HG02759 (cell line): ENCODE measurements around the gene CSNK2A2.

Source experiments
- ATAC-seq: cut with Tn5 transposase; IDR thresholded peaks from one replicate; pipeline ENCODE4 v1.9.1; 2021; ENCODE audit warnings: mild to moderate bottlenecking, moderate library complexity; ENCODE audit not compliant: unreplicated experiment

CSNK2A2 gene

DNA sequence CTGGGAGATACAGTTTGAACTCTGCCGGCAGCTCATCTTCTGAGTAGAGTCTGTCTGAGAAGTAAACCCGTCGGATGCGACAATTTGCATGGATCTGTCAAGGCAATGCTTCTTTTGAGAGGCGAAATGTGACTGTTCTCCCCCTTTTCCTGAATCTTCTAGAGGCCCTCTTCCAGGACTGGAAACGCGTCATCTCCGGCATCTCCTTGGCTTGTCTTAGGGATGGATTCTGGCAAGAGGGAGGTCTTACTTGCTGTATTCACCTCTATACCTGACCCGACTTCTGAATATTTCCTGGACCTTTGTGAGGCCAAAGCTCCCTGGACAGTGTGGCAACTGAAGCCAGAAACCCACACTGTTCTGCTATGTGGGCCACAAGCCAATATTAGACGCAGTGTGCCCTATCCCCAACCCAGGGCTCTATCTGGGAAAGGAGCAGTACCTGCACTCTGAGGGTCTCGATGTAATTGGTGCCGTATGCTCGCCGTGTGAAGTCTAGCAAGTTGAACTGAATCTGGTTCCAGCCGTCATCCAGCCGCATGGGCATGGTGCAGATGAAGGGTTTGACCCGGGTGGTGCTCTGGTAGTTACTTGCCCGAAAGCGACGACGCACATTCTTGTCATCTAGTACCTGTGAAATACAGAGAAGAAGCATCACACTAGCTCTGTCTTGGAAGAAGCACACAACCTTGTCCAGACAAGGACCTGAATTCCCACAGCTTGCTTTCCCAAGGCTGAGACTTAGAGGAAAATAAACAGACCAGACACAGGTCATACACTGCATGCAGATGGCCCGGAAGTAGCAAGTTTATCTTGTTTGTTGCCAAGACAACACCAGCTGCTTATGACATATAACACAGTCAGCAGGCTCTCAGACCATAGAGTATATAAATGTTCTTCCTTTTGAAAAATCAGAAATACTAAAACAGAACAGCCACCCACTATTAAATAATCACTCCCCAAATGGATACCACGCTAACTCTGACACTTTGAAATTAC lies 82.8 kb downstream of the CSNK2A2 start:
- ATAC-seq = no peak

- no peak for ATAC-seq
These were observed 86.6 kb downstream of the CSNK2A2 start for GRCh38 chr16:58111302-58111627.

DNA sequence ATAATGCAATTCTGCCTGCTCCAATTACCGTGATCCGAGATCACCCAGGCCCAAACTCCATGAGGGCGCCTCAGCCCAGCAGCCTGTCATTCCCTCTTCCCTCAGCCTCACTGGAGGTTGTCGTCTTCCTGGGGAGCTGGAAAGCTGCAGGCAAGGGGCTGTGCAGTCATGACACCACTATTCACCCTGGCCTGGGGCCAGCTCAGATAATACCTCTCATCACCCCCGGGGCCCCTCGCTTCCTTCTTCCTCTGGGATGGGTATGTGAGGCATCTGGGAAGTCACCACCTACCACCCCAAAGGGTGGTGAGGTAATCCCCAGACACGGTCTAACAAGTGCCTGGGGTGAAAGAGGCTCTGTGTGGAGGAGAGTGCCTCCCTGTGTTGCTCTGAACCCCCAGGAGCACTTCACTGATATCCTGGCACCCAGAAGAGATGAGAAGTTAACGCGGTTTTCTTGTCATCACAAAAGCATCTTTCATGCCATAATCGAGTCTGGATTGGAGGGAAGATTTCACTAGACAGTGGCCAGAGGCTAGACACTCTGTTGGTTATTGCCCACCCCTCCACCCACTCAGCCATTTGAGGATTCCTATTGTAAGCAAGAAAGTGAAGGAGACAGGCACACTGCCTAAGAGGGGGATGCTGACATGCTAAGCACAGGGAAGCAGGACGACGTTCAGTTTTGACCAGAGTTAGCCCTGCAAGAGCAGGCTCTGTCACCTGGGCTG lies 87.2 kb downstream of the CSNK2A2 start:
- ATAC-seq = no peak

GRCh38 chr16:58109881-58110280 lies 88.0 kb downstream of the CSNK2A2 start:
- ATAC-seq = peak; percentile 9

- ATAC-seq = peak; percentile 51
These were observed 88.6 kb downstream of the CSNK2A2 start for GRCh38 chr16:58109330-58109729.
